ENCODE measurements around the gene CCDC89.
"Not testable (repeated sequence)": the region's sequence is repeated elsewhere in the genome, so short reads cannot be mapped to it uniquely, and the experiment has no call there.

CCDC89 gene

DNA sequence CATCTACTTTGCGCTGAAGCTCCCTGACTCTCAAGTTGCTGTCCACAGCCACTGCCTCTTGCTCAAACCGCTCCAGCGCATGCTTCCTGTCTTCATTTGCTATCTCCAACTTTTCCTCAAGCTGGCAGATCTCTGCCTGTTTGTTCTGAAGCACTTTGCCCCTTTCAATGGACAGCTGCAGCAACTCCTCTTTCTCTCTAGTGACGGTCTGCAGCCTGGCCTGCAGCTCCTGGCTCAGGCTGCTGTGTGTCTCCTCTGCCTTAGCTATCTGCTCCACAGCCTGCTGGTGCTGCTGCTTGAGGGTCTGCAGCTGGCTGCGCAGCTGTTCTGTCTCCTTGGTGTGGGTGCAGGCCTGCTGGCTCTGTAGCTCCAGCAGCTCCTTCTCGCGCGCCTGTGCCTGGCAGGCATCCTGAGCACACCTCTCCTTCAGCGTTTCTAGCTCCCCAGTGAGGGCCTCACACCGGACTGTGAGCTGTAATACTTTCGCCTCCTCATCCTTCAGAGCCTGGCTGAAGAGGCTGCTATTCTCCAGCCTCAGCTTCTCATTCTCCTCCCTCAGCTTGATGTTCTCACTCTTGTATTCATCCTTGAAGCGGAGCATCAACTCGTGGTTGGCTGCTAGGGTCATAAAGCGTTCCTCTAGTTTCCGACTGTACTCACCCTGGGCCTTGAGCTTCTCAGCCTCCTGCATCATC lies 723 bp downstream of the CCDC89 start:
- DNase-seq = no peak

DNA sequence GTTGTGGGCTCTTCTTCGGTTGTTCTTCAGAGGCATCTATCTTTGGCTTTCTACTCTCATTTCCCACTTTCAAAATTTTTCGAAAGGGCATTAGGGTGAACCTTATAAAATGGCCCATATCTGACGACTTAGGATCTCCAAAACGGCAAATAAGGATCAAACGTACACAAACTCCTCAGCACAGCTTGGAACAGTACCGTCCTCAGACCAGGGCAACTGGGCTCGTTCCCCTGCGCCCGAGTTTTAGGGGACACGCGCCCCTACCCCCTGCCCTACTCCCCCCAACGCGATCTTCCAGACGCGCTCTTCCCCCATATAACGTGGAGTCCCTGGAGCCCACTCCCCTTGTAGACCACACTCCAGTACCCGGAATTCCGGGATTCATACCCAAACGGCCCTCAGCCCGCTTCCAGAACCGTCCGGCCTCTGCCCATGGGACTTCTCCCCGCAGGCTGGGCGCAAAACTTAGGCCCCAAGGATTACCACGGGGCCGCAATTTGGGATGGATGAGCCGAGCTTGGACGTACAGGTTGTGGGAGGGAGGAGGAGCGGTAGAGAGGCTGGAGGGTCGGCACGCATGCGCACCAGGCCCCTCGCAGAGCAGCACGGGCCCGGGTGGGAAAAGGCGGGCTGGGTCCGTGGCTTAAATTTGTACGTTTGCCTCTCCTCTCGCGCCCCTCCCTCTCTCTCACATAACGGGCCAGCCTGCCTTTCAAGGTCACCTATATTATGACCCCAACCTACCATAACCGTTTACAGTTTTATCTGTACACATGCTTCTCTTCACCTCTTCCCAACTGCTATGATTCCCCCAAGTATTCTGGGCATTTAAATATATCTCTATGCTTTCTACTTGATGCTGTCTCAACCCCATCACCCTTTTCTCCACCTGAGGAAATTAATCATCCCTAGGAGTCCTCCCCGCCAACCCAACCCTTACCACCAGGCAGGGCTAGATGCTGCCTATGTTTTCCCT lies 3.4 kb downstream of the CCDC89 start:
- DNase-seq = no peak

DNA sequence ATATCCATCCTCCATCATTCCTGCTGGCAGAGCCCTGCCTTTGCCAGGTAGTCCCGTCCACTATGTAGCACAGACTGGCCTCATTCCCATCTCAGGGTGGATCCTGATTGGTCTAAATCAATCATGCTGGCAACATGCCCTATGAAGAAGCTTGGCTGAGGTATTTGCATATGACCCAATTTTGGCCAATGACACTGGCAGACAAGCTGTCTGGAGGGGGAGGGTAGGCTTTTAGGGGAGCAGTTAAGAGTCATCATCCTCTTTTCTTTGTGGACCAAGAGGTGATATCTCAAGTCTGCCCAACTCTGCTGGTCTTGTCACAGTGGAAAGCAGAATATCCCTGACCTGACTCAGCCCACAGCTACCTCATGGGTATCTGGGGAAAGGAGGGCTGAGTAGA lies 5.1 kb downstream of the CCDC89 start:
- DNase-seq = no peak

DNA sequence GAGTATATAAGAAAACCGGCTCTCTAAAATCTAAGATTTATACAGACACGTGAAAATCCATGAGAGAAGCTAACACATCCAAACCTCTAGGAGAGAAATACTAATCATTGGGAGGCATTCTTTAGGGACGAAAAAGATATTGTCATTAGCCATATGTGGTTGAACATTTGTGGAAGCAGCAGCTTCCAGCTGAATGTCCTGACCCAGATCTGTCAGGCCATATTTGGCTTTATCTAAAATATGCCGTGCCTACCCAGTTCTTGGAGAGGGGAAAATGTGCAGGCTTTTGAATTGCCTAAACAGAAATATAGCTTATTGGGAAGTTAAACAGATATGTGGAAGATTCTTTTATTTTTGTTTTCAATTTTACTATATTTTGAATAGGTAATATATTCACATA lies 6.4 kb downstream of the CCDC89 start:
- no peak for DNase-seq

DNA sequence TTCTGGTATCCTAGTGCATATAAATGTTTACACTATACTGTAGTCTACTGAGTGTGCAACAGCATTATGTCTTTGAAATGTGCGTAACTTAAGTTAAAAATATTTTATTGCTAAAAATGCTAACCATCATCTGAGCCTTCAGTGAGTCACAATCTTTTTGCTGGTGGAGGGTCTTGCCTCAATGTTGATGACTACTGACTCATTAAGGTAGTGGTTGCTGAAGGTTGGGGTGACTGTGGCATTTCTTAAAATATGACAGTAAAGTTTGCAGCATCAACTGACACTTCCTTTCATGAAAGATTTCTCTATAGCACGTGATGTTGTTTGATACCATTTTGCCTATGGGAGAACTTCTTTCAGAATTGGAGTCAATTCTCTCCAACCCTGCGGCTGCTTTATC lies 12.6 kb downstream of the CCDC89 start:
- DNase-seq = no peak

DNA sequence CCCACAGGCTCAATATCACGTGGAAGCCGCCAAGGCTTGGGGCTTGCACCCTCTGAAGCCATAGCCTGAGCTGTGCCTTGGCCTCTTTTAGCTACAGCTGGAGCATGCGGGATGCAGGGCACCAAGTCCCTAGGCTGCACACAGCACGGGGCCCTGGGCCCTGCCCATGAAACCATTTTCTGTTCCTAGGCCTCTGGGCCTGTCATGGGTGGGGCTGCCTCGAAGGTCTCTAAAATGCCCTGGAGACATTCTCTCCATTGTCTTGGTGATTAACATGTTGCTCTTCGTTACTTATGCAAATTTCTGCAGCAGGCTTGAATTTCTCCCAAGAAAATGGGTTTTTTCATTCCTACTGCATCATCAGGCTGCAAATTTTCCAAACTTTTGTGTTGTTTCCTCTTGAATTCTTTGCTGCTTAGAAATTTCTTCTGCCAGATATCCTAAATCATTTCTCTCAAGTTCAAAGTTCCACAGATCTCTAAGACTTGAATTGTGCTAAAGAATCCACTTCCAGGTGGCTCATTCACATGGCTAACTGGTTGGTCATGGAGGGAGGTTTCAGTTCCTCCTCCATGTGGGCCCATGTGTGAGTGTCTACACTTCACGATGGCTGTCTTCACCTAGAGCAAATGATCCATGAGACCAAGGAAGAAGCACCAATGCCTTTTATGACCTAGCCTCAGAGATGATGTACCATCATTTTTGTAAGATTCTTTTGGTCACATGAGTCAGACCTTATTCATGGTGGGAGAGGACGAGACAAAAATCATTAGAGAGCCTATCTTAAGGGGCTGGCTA lies 13.7 kb downstream of the CCDC89 start:
- no peak for DNase-seq

DNA sequence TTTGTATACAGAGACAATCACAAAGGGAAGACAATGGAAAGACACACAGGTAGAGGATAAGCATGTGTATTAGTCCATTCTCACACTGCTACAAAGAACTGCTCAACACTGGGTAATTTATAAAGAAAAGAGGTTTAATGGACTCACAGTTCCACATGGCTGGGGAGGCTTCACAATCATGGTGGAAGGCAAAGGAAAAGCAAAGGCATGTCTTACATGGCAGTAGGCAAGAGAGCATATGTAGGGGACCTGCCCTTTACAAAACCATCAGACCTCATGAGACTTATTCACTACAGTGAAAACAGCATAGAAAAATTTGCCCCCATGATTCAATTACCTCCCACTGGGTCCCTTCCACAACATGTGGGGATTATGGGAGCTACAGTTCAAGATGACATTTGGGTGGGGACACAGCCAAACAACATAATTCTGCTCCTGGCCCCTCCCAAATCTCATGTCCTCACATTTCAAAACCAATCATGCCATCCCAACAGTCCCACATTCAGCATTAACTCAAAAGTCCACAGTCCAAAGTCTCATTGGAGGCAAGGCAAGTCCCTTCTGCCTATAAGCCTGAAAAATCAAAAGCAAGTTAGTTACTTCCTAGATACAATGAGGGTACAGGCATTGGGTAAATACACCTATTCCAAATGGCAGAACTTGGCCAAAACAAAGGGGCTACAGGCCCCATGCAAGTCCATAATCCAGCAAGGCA lies 14.9 kb downstream of the CCDC89 start:
- DNase-seq = not testable (repeated sequence)

DNA sequence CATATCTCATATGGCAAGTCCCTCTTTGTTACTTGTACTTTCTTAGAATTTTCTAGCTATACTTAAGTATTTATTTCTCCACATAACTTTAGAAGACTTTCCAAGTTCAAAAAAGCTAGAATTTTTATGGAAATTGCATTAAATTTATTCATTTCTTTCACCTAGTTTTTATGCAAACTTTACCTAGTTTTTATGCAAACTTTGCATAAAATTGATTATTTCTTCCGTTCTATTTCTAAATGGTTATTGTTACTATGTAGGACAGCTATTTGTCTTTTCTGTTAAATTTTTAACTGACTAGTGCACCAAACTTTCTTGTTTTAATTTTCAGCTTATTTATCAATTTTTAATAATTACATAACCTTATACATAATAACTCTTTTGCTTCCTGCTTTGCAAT lies 17.8 kb downstream of the CCDC89 start:
- no peak for DNase-seq

DNA sequence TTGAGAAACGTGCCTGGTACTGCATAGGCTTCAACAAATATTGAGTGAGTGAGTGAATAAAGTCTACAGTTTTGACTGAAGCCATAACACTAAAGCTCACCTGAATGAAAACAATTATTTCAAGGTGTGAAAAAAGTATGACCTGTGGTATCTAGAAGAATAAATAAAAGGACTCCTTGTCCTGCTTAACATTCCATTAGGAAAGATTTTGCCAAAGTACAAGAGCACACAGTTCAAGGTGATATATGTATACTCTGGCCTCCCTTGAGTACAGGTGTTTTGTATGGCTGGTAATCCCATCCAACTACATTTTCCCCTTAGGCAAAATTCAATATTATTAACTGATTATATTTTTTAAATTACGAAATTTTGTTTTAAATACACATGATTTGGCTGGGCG lies 19.3 kb downstream of the CCDC89 start:
- DNase-seq = no peak

DNA sequence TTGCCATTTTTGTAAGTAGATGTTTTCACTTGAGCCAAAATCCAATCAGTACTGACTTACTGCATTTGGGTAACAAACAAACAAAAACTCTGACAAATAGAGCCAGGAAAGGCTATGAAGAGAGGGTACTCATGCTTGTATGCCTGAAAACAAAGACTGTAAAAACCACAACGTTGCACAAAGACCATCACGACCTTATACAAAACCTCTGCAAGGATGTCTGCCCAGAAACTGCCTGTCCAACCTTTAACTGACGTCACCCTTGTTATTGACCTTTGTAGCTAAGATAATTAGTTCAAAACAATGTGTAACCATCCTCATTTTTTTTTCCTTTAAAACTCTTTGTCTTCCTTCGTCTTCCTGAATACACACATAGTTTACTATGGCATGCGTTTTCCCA lies 20.3 kb downstream of the CCDC89 start:
- DNase-seq = no peak

DNA sequence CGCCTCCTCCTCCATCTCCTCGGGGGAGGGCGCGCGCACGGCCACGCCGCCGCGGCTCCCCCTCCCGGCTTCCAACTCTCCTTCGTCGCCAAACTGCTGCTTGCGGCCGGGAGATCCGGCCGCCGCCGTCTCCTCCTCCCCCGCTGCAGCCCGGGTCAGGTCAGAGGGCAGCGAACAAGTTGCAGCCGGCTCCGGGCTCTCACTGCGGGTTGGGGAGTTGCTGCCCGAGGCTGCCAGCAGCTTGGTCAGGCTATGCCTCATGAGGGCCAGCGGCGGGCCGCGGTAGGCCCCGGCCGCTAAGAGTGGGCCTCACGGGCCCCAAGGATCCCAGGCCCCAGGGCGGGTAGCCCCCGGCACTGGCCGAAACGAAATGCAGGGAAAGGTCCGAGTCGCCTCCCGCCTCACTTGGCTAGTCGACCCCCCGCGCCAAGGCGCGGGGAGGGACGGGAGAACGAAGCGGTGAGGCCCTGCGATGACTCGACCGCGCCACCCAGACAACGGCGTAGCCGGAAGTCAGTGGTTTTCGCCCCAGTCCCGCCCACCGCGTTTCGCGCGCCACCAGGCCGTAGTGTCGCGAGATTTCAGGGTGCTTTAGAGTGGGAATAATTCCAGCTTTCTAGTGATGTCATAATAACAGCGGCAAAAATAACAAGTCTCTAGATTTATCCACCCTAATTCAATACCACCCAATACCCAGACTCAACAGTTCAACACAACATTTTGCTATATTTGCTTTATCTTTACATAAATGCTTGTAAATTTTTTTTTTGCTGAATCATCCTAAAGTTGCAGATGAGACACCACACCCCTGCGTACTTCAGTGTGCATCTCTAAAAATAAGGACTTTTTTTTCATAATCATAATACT lies 21.1 kb downstream of the CCDC89 start, which contains the start of gene CREBZF:
TSS of gene CREBZF (minus strand) at position 515 of the 867 bp plus-strand sequence. CDS start at position 261, 254 bp downstream.
- peak; percentile 91 to 92 for DNase-seq

DNA sequence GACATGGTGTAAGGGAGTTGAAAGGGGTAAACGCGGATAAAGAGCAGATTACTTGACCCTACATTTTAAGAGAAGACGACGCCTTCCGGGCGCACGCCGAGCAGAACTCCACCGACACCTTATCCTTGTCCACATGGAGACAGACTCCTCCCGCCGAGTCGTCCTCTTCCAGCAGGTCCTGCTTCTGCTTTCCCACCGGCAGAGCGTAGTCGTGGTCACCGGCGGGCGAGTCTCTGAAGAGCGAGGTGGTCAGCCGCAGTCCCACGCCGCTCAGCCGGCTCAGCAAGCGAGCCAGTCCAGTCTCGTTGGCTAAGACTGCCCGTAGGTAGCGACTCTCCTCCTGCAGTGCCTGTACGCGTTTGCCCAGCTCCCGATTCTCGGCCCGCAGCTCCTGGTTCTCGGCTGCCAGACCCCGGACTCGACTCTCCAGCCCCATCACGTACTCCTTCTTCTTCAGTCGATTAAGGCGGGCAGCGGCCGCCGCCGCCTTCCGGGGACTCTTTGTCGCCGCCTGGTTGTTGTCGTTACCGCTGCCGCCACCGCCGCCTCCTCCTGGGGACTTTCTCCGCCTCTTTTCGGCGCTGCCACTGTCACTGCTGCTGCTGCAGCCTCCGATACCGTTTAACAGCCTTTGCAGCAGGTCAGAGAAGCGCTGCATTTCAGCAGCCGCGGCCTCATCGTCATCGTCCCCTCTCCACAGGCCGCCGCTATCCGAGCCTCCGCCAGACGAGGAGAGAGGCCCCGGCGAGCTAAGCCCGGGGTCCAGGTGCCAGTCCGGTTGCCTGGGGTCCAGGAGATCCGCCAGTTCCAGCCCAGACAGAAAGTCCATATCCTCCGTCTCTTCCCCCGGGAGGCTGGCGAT lies 22.0 kb downstream of the CCDC89 start:
- peak in 1 of 2 experiments; percentile 74 for DNase-seq

DNA sequence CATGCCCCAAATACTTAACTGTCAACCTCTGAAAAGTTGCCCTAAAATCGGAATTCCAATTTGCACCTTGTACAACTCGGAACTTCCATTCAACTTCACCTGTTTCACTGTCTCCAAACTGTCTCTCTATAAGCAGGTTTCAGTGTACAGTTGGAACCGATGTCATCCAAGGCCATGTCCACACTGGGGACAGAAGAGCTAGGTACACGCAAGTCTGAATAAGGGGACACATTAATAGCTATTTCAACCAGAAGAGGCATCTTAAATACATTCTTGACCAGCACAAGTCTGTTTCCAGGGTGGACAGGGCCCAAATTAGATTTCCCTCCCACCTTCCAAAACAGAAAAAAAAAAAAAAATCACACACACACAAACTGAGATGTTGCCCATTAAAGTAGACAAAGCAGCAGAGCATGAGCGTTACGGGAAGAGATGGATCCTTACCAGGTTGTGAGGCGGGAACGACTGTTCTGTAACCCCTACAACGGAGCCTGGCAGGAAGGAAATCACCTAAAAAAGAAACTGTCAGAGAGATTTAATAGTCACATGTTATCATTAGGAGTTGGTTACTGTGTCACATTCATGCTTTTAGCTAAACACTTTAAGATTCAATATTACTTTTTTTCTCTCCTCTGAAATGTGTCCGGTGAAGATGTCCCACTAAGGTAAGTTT lies 22.8 kb downstream of the CCDC89 start:
- peak in 1 of 2 experiments; percentile 48 for DNase-seq

DNA sequence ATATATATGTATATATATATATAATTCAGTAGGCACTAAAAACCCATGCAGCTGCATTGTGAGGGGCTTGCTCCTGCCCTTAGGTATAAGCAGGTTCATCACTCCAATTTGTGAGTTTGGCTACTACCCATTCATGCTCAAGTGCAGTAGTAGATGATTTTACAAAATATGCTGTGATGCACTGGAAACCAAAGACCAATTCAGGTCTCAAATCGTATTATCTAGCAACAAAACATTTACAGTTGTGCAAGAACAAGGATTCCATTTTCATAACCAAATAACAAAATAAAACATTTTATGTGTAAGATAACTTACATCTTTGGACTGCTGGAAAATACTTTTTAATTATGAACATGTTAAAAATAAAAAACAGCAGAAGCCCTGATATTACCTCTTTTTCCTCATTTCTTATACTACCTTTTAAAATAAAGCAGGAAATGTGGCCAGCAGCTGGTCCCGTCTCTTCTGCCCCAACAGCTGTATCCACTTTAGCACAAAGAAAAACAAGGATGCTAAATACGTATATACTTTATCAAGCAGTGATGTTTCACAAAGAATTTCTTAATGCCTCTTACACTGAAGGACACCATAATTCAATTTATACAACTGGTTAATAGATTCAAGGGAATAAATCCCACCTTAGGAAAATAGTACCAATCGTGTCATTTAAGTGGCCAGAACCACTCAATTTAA lies 23.9 kb downstream of the CCDC89 start:
- DNase-seq = no peak

DNA sequence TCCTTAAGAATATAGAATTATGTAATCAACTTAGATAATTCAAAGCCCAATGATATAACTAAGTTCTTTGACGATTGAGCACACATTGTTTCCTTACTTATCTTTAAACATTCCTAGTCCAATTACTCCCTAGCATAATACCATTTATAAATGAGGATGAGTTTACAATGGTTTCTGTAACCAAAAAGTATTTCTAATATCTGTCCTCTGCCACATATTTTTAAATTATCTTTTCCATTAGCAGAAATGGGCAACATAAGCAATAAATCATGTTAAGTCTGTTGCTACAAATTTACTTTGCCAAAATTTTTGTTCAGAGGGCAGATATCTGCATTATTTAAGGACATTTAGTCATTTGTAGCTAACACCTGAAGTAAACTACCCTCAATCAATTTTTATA lies 27.8 kb downstream of the CCDC89 start:
- no peak for DNase-seq

DNA sequence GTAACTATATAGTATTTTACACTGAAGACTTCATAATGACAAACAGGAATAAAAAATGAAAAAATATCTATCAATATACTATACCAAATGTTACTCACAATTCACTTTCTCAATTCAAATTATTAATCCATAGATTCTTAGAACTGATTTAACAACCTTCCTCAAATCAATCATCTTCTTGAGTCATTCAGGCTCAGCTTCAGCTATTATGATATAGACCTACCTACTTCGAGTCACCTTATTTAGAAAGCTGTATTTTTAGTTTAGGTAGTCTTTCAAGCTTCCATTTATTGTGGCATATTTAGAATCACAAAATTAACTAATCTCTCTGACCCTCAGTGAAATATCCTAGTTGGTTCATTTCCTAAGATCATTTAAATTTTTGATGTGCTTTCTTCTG lies 29.2 kb downstream of the CCDC89 start:
- DNase-seq = no peak

DNA sequence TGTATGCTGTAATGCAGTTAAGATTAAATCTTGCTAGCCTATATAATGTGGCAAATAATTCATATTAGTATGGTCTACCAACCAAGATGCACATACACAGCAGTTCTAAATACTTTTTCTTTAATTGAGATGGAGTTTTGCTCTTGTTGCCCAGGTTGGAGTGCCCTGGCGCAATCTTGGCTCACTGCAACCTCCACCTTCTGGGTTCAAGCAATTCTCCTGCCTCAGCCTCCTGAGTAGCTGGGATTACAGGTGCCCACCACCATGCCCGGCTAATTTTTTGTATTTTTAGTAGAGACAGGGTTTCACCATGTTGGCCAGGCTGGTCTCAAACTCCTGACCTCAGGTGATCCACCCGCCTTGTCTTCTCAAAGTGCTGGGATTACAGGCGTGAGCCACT lies 31.7 kb downstream of the CCDC89 start:
- not testable (repeated sequence) for DNase-seq

DNA sequence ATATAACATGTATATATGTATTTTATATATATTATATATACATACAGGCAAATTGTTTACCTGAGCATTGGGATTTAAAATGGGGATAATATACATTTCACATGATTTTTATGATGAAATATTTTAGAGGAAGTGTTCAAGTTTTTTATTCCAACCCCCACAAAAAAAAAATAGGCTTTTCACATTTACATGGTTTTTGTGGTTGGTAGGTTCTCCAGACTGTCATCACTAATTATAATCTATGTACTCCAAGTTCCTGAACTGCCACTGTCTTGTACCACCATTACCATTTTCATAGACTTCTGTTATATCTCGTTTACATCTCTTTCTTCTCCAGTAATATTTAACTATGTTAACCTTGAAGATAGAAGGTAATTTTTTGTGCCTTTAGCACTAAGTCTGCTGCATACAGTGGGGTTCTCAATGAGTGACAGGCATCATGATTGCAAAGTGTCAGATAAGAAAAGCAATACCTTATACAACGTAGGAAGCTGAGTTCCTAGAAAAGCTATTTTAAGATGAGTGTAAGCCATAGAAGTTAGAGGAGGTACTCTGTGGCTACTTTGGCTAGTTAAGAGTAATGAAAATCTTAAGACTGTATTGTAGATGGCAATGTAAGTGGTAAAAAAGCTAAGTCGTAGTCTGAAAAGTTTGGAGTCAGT lies 33.1 kb downstream of the CCDC89 start:
- no peak for DNase-seq

DNA sequence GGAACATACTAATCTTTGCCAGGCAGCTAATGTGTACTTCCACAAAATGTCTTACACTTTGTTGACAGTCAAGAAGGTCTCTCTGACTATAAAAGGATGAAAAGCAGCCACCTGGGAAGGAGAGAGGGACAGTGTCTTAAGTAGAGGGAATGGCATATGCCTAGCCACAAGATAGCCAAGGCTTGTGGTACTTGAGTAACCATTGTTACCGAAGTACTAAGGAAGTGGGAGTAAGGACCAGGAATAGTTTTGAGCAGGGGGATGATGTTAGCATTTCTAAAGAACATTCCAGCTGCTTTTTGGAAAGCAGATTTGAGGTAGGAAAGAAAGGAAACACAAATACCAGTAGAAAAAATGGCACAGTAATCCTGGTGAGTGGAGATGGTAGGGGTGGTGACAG lies 34.9 kb downstream of the CCDC89 start:
- no peak for DNase-seq

Data from SW 1271 (cell line).